ENCODE results near the gene CHST3. TPM values are rescaled to one million over a fixed set of nuclear protein-coding genes. Genes with fewer than 3 reads are reported as not detected.

CHST3 gene
- total and polyA plus RNA-seq, 9 donors, result 16.4 to 69.2 (median 36.1) TPM

- intact Hi-C loops (cut with DNase I), result loop anchor here in 3 of 4 donors (5.0 to 10.0 kb wide), 3 partner anchors 92 to 392 kb away; no protein-coding TSS in a partner anchor
- Histone ChIP-seq H3K27me3 (no peaks in the 10 kb centered on the region), H3K9me3 (peaks cover 0 to 3% of the 10 kb centered on the region in 2 donors), H3K27ac (no peak overlapping the region), H3K4me3 (no peak overlapping the region), H3K4me1 (ENCODE audit: insufficient read depth) (no peaks in the 10 kb centered on the region), H3K36me3 (no peaks in the 10 kb centered on the region)
- DNase-seq, result no peak
- 83 to 92% (median 89%) methylated on average over 6 of the region's 6 CpGs for WGBS, 3 donors
- TF ChIP-seq POLR2A (IDR thresholded peaks at IDR 0.05) (no peak), CTCF (IDR thresholded peaks at IDR 0.05) (no peak), EP300 (IDR thresholded peaks at IDR 0.05) (no peak)
Measured at GRCh38 chr10:71950683-71951082, 13.5 kb upstream of the CHST3 start.

DNA sequence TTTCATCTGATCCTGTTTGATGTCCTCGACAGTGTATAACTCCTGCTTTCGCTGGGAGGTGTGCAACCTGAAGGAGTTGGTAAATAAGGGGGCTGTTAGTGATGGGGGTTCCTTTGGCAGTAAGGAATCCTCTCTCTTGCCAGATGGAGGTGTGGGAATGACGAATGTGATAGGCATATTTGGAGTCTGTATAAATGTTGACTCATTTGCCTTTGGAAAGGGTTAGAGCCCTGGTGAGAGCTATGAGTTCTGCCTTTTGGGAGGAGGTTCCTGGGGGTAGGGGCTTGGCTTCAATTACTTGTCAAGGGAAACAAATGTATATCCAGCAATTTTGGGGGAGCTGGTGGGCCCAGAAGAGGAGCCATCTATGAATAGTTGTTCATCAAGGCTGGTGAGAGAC is 11.4 kb upstream of the CHST3 start:
- 54 to 65% (median 58%) methylated on average over 3 of the region's 3 CpGs for WGBS, 3 donors
- no peaks in the 10 kb centered on the region for H3K27me3 ChIP-seq
- intact Hi-C loops (cut with DNase I), result loop anchor here in 3 of 4 donors (5.0 to 10.0 kb wide), 3 partner anchors 90 to 390 kb away; no protein-coding TSS in a partner anchor

DNA sequence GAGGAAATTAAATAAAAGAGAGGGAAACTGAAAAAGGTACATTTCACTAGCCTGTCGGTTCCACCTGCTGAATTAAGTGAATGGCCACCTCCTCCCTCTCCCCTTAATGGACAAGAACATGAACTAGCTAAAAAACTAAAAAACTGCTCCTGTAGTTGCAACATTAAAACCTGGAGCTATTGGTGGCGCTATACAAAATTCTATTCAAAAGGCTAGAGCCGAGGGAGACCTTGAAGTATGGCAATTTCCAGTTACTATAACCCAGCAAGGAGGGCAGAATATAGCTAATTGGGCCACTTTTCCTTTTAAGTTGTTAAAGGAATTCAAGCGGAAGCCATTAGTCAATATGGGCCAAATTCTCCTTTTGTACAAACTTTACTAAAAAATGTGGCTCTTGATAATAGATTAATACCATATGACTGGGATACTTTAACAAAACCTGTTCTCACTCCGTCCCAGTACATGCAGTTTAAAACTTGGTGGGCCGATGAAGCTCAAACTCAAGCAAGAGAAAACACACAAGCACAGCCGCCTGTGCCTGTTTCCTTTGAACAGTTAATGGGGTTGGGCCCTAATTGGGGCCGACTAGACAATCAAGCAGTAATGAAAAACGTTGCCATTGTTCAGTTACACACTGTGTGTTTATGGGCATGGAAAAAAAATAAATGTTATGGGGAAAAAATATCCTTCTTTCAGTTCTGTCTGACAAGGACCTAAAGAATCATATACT is 6.5 kb upstream of the CHST3 start:
- no peak for DNase-seq
- TF ChIP-seq POLR2A (IDR thresholded peaks at IDR 0.05), result no peak
- TF ChIP-seq CTCF (IDR thresholded peaks at IDR 0.05), result no peak
- no peak for TF ChIP-seq EP300 (IDR thresholded peaks at IDR 0.05)
- no peaks in the 10 kb centered on the region for H3K27me3 ChIP-seq
- H3K9me3 ChIP-seq, result no peaks in the 10 kb centered on the region
- no peaks in the 10 kb centered on the region for H3K36me3 ChIP-seq
- H3K4me3 ChIP-seq, result no peak overlapping the region
- no peaks in the 10 kb centered on the region for H3K4me1 ChIP-seq (ENCODE audit: insufficient read depth)
- 76 to 81% (median 79%) methylated on average over 9 of the region's 9 CpGs for whole genome bisulfite sequencing, 3 donors
- intact Hi-C loops (cut with DNase I), result loop anchor here (2.0 to 10.0 kb wide), 3 partner anchors 87 to 380 kb away; no protein-coding TSS in a partner anchor
- H3K27ac ChIP-seq, result no peak overlapping the region

More for the DNA sequence above, 11.4 kb upstream of the CHST3 start:
- Histone ChIP-seq H3K36me3 (no peaks in the 10 kb centered on the region), H3K27ac (no peak overlapping the region), H3K9me3 (no peaks in the 10 kb centered on the region), H3K4me3 (no peak overlapping the region), H3K4me1 (ENCODE audit: insufficient read depth) (no peaks in the 10 kb centered on the region)
- TF ChIP-seq EP300 (IDR thresholded peaks at IDR 0.05) (no peak), CTCF (IDR thresholded peaks at IDR 0.05) (no peak), POLR2A (IDR thresholded peaks at IDR 0.05) (no peak)
- DNase-seq, result no peak

DNA sequence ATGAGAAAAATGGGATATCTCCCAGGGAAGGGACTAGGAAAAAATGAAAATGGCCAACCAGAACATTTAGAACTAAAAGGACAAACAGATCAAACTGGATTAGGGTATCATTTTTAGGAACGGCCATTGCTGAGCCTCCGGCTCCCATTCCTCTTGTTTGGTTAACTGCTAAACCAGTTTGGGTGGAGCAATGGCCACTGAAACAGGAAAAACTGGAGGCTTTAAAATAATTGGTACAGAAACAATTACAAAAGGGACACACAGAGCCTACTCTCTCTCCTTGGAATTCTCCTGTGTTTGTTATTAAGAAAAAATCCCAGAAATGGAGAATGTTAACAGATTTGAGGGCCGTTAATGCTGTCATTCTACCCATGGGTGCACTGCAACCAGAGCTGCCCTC is 4.7 kb upstream of the CHST3 start:
- intact Hi-C loops (cut with DNase I), result loop anchor here in 2 of 4 donors (5.0 to 10.0 kb wide), 2 partner anchors 375 to 378 kb away; no protein-coding TSS in a partner anchor
- Histone ChIP-seq H3K27me3 (no peaks in the 10 kb centered on the region), H3K9me3 (no peaks in the 10 kb centered on the region), H3K4me3 (no peak overlapping the region), H3K4me1 (ENCODE audit: insufficient read depth) (peaks cover 3% of the 10 kb centered on the region), H3K27ac (no peak overlapping the region), H3K36me3 (no peaks in the 10 kb centered on the region)
- WGBS, 3 donors, result 79 to 80% (median 79%) methylated on average over 3 of the region's 3 CpGs
- TF ChIP-seq EP300 (IDR thresholded peaks at IDR 0.05) (no peak), CTCF (IDR thresholded peaks at IDR 0.05) (no peak), POLR2A (IDR thresholded peaks at IDR 0.05) (no peak)
- DNase-seq, result no peak
